Measurements from ENCODE around the gene MIDN. TPM values are rescaled to one million over a fixed set of nuclear protein-coding genes. Genes with fewer than 3 reads are reported as not detected.
"Not testable (repeated sequence)": the region's sequence is repeated elsewhere in the genome, so short reads cannot be mapped to it uniquely, and the experiment has no call there.

MIDN gene
- total and polyA plus RNA-seq, 2 donors (not counting 3 experiments of a cell fraction or from before 2014, with no cell fraction given), result 20.0 to 85.9 TPM

GRCh38 chr19:1199531-1199930 lies 48.9 kb upstream of the MIDN start:
- Histone ChIP-seq H3K36me3 (ENCODE audit: control insufficient read depth in 2 of 2, extremely low read depth in 1 of 2, insufficient read depth in 2 of 2, low read length in 2 of 2) (no peaks in the 10 kb centered on the region), H3K27ac (ENCODE audit: insufficient read depth, low read depth, low read length) (no peak overlapping the region), H3K4me1 (ENCODE audit: control insufficient read depth, extremely low read depth, insufficient read depth, low read length) (peaks cover 7% of the 10 kb centered on the region), H3K79me2 (ENCODE audit: control insufficient read depth, insufficient read depth, low read length) (no peaks in the 10 kb centered on the region), H3K4me2 (ENCODE audit: insufficient read depth, low read length) (no peak overlapping the region), H3K4me3 (replicated peaks in 1 of 3; ENCODE audit: insufficient read depth in 1 of 3, low read depth in 1 of 3, low read length in 3 of 3) (no peak overlapping the region), H3K9me3 (replicated peaks; ENCODE audit: control insufficient read depth, insufficient read depth, low read length) (no peaks in the 10 kb centered on the region), H3K9me1 (replicated peaks; ENCODE audit: control insufficient read depth, extremely low read depth, insufficient read depth, low read length) (no peaks in the 10 kb centered on the region), H3K27me3 (ENCODE audit: control insufficient read depth in 2 of 2, insufficient read depth in 2 of 2, low read length in 2 of 2) (no peaks in the 10 kb centered on the region), H2AFZ (ENCODE audit: low read depth, low read length) (no peak overlapping the region), H3K9ac (replicated peaks; ENCODE audit: extremely low read depth, insufficient read depth, low read length) (no peak overlapping the region), H4K20me1 (replicated peaks; ENCODE audit: control insufficient read depth, extremely low read depth, insufficient read depth, low read length) (no peaks in the 10 kb centered on the region)
- intact Hi-C loops (cut with micrococcal nuclease), result no loop called here
- DNase-seq (ENCODE audit: low read depth, low spot score) (no peak), FAIRE-seq (no peak)
- BruUV-seq (replicated peaks), result no TSS peak
- ChIA-PET POLR2A (no interaction called here), CTCF (interaction anchor here (0.8 to 2.9 kb wide), 2 partner anchors 86 to 119 kb away, joined by 3 to 11 read pairs; no protein-coding TSS in a partner anchor)
- dilution Hi-C loops (cut with MboI; ENCODE audit: extremely low pct_ligation_motif_present, low sequenced_read_pairs), result no loop called here
- TF ChIP-seq CTCF (IDR thresholded peaks at IDR 0.05; ENCODE audit: extremely low read depth in 1 of 2, insufficient read depth in 1 of 2, low read depth in 1 of 2, low read length in 2 of 2) (no peak), MYC (IDR thresholded peaks at IDR 0.05; ENCODE audit: low read depth, low read length) (no peak), JUN (IDR thresholded peaks at IDR 0.05; ENCODE audit: borderline replicate concordance, insufficient read depth, insufficient read length, low read depth) (no peak)

GRCh38 chr19:1200614-1201013 lies 47.8 kb upstream of the MIDN start:
- H3K27me3 ChIP-seq (ENCODE audit: control insufficient read depth in 2 of 2, insufficient read depth in 2 of 2, low read length in 2 of 2); intact Hi-C loops (cut with micrococcal nuclease); H3K79me2 ChIP-seq (ENCODE audit: control insufficient read depth, insufficient read depth, low read length); H3K27ac ChIP-seq (ENCODE audit: insufficient read depth, low read depth, low read length); H3K9me3 ChIP-seq (replicated peaks; ENCODE audit: control insufficient read depth, insufficient read depth, low read length); H3K9me1 ChIP-seq (replicated peaks; ENCODE audit: control insufficient read depth, extremely low read depth, insufficient read depth, low read length); H3K4me2 ChIP-seq (ENCODE audit: insufficient read depth, low read length); POLR2A ChIA-PET; H2AFZ ChIP-seq (ENCODE audit: low read depth, low read length); H3K9ac ChIP-seq (replicated peaks; ENCODE audit: extremely low read depth, insufficient read depth, low read length); BruUV-seq (replicated peaks); H3K4me3 ChIP-seq (replicated peaks in 1 of 3; ENCODE audit: insufficient read depth in 1 of 3, low read depth in 1 of 3, low read length in 3 of 3); H4K20me1 ChIP-seq (replicated peaks; ENCODE audit: control insufficient read depth, extremely low read depth, insufficient read depth, low read length); DNase-seq (ENCODE audit: low read depth, low spot score); FAIRE-seq; dilution Hi-C loops (cut with MboI; ENCODE audit: extremely low pct_ligation_motif_present, low sequenced_read_pairs); H3K36me3 ChIP-seq (ENCODE audit: control insufficient read depth in 2 of 2, extremely low read depth in 1 of 2, insufficient read depth in 2 of 2, low read length in 2 of 2): not testable (repeated sequence)
- CTCF ChIA-PET, result interaction anchor here (2.9 kb wide), 1 partner anchor 87 kb away, joined by 11 read pairs; no protein-coding TSS in a partner anchor
- peaks cover 11% of the 10 kb centered on the region for H3K4me1 ChIP-seq (ENCODE audit: control insufficient read depth, extremely low read depth, insufficient read depth, low read length)

Measured in endothelial cell of umbilical vein (primary cell).